ENCODE results near the gene ESPN. TPM values are rescaled to one million over a fixed set of nuclear protein-coding genes. Genes with fewer than 3 reads are reported as not detected.

Gene ESPN
- polyA plus RNA-seq, 1 experiment: not detected

DNA sequence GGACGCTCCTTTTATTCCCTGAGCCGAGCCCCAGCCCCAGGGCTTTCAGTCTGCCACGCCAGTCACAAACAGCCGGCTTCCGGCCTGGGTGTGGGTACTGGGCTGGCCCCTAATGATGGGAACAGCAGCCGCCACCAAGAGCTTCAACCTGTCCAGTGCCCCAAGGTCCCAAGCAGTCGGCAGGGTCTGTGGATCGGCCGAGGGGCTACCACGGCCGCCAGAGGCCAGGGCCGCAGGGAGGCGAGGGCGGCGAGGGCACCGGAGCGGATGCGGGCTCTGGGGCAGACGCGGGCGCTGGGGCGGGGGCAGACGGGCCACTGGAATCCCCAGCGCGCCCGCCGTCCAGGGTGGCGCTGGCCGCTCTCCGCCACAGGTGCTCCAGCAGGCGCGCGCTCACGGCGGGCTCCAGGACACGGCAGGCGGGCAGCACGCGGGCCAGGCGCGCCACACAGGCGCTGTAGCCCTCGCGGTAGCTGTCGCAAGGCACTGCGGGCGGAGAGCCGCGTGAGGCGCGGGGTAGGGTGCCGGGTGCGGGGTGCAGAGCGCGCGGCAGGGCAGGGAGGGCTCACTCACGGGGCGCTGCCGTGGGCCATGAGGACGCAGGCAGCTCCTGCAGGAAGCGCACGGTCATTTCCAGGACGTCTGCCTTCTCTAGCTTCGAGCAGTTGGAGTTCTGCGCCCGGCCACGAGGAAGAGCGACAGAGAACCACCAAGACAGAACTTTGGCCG is 5.7 kb upstream of the ESPN start:
- Histone ChIP-seq H3K27me3 (ENCODE audit: control insufficient read depth, insufficient read depth, low read length) (peaks cover 53% of the 10 kb centered on the region), H3K4me3 (ENCODE audit: low read depth, low read length) (no peak overlapping the region), H3K36me3 (ENCODE audit: control insufficient read depth, insufficient read depth, low read length) (no peaks in the 10 kb centered on the region)
- ChIA-PET POLR2A (no interaction called here), CTCF (interaction anchor here (0.8 to 4.3 kb wide), 6 partner anchors 12 to 173 kb away, joined by 3 to 24 read pairs (median 3); no protein-coding TSS in a partner anchor)
- no peak for TF ChIP-seq CTCF (IDR thresholded peaks at IDR 0.05; ENCODE audit: insufficient read depth, low read depth, low read length)
- no peak for DNase-seq (ENCODE audit: low read depth)

DNA sequence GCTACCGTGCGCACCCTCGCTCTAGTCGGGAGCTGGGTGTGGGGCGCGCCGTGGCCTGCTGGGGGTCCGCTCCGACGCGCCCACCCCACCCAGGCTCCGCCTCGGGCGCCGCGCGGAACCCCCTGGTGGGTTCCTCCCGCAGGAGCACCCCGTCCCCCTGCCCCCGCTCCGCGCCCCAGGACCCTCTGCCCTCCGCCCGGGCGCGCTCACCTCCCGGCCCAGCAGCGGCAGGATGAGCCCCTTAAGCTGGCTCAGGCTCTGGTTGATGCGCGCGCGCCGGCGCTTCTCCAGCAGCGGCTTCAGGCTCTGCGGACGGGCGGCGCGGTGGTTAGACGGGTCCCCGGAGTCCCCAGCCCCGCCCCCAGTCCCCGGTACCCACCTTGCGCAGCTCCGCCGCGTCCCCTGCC is 5.2 kb upstream of the ESPN start:
- DNase-seq (ENCODE audit: low read depth): no peak
- ChIA-PET CTCF (interaction anchor here (0.7 to 4.3 kb wide), 7 partner anchors 13 to 173 kb away, joined by 3 to 24 read pairs (median 3); no protein-coding TSS in a partner anchor), POLR2A (no interaction called here)
- H3K36me3 ChIP-seq (ENCODE audit: control insufficient read depth, insufficient read depth, low read length): no peaks in the 10 kb centered on the region
- H3K4me3 ChIP-seq (ENCODE audit: low read depth, low read length): peak overlapping the region; percentile 21
- peaks cover 58% of the 10 kb centered on the region for H3K27me3 ChIP-seq (ENCODE audit: control insufficient read depth, insufficient read depth, low read length)
- TF ChIP-seq CTCF (IDR thresholded peaks at IDR 0.05; ENCODE audit: insufficient read depth, low read depth, low read length): no peak

DNA sequence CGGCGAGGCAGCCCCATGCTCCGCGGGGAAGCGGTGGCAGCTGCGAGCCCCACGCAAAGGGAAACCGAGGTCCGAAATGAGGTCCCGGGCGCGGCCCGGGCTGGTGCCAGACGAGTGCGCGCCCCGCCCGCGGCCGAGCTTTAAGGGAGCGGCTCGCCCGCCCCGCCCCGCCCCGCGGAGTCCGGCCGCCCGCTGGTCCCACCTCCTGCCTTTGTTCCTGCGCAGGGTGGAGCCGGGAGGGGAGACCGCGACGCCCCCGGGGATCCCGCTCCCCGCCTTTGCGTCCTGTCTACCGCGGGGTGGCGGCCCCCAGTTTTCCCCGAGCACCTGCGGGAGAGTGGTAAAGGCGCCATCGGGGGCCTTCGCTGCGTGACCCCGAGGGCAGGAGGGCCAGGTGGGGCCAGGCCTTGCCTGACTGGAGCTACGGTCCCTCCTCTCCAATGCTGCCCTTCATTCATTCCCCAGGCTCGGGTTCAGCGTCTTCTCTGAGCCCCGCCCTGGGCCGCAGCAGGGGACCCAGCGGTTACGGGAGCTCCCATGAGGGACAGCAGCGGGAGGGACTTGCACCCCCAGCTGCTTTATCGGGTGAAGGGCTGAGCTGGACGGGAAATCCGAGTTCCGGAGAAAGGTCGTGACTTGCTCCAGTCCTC is 4.6 kb upstream of the ESPN start, which contains the start of gene HES2:
HES2 (minus strand) TSS at position 116 of the 650 bp plus-strand sequence; CDS start at position 17, 99 bp downstream.
- Histone ChIP-seq H3K36me3 (ENCODE audit: control insufficient read depth, insufficient read depth, low read length) (no peaks in the 10 kb centered on the region), H3K4me3 (ENCODE audit: low read depth, low read length) (peak within 1 kb of the TSS; percentile 21), H3K27me3 (ENCODE audit: control insufficient read depth, insufficient read depth, low read length) (peaks cover 61% of the 10 kb centered on the region)
- DNase-seq (ENCODE audit: low read depth): no peak
- ChIA-PET POLR2A (no interaction called here), CTCF (interaction anchor here (0.5 to 4.3 kb wide), 7 partner anchors 13 to 175 kb away, joined by 3 to 24 read pairs (median 3); no protein-coding TSS in a partner anchor)
- no peak for TF ChIP-seq CTCF (IDR thresholded peaks at IDR 0.05; ENCODE audit: insufficient read depth, low read depth, low read length)

DNA sequence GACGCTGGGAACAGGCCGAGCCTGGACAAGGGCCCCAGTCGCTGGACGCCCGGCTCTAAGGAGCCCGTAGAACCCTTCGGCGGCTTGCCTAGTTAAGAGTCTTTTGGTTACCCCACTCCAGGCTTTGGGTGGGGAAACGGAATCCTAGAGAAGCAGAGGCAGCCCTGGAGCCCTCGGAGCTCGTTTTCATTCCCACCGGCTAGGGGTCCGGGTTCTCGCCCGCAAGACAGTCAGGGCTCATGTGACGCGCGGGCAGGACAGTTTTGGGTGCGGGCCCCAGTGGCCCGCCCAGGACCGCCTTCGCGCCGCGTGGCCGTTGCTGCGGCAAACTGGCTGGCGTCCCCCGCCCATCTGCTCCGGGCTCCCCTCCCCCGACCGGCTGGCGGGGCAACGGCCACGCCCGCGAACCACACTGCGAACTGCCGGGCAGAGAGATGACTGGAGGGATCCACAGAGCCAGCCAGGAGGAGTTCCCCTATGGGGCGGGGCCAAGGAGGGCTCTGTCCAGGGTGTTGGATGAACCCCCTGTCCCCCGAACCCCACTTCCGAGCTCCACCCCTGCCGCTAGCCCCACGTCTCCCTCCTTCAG is 4.0 kb upstream of the ESPN start:
- peaks cover 62% of the 10 kb centered on the region for H3K27me3 ChIP-seq (ENCODE audit: control insufficient read depth, insufficient read depth, low read length)
- ChIA-PET POLR2A (no interaction called here), CTCF (interaction anchor here (0.5 to 4.3 kb wide), 5 partner anchors 10 to 176 kb away, joined by 3 to 24 read pairs (median 3); no protein-coding TSS in a partner anchor)
- no peaks in the 10 kb centered on the region for H3K36me3 ChIP-seq (ENCODE audit: control insufficient read depth, insufficient read depth, low read length)
- TF ChIP-seq CTCF (IDR thresholded peaks at IDR 0.05; ENCODE audit: insufficient read depth, low read depth, low read length): no peak
- no peak overlapping the region for H3K4me3 ChIP-seq (ENCODE audit: low read depth, low read length)
- no peak for DNase-seq (ENCODE audit: low read depth)

DNA sequence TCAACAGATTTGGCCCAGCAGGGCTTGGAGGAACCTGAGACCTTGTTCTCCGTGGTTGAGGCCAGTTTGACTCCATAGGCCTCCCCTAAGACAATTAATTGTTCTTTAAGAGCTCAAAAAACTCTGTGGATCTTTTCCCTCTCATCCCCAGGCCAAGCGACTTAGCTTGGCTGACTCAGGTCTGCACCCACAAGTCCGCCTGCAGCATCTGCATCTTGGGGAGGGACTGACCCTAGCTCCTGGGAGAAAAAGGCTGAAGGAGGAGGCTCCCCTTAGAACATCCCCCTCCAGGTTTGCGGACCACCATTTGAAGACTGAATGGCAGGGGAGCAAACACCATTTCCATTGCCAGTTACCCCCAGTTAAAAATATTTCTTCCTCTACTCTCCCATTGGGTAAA is 3.3 kb upstream of the ESPN start:
- Histone ChIP-seq H3K27me3 (ENCODE audit: control insufficient read depth, insufficient read depth, low read length) (peaks cover 67% of the 10 kb centered on the region), H3K36me3 (ENCODE audit: control insufficient read depth, insufficient read depth, low read length) (no peaks in the 10 kb centered on the region), H3K4me3 (ENCODE audit: low read depth, low read length) (no peak overlapping the region)
- ChIA-PET POLR2A (no interaction called here), CTCF (interaction anchor here (0.9 to 3.1 kb wide), 4 partner anchors 8 to 18 kb away, joined by 3 to 25 read pairs (median 4); no protein-coding TSS in a partner anchor)
- TF ChIP-seq CTCF (IDR thresholded peaks at IDR 0.05; ENCODE audit: insufficient read depth, low read depth, low read length): no peak
- DNase-seq (ENCODE audit: low read depth): no peak

Data from BJ (cell line).